GM21737 (cell line): ENCODE results near the gene TEDC1.

ENCODE experiments used
- ATAC-seq: cut with Tn5 transposase; IDR thresholded peaks from one replicate; pipeline ENCODE4 v1.9.1; 2021; ENCODE audit warnings: mild to moderate bottlenecking, moderate library complexity; ENCODE audit not compliant: unreplicated experiment

The TEDC1 gene

DNA sequence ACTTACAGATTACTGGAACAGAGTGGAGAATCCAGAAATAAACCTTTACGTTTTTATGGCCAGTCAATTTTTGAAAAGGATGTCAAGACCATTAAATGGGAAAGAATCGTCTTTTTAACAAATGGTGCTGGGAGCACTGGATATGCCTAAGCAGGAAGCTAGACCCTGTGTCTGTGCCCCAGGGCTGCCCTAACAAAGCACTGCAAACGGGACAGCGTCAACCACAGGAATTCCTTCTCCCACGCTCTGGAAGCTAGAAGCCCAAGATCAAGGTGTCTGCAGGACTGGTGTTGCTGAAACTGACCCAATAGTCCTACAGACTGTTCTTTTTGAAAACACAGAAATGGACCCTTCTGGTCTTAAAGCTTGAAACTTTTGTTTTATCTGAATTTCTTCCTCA is 26.1 kb downstream of the TEDC1 start:
- ATAC-seq = no peak

DNA sequence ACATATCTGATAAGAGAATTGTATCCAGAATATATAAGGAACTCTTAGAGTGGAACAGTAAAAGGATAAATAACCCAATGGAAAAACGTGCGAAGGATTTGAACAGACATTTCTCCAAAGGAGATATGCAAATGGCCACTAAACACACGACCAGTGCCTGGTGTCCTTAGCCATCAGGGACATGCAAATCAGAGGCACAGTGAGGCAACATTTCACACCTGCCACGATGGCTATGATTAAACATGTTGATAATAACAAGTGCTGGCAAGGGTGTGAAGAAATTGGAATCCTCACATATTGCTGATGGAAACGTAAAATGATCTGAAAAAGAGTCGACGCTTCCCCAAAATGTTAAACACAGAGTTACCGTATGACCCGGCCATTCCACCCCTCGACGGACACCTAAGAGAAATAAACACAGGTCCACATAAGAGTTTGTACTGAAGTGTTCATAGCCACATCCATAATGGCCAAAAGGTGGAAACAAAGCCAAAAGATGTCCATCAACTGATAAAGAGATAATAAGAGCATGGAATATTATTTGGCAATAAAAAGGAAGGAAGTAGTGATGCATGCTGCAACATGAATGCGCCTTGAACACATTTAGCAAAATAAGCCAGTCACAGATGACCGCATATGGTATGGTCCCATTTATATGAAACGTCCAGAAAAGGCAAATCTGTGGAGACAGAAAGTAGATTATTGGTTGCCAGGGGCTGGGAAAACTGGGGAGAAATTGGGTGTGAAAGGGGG is 29.1 kb downstream of the TEDC1 start:
- ATAC-seq = no peak

DNA sequence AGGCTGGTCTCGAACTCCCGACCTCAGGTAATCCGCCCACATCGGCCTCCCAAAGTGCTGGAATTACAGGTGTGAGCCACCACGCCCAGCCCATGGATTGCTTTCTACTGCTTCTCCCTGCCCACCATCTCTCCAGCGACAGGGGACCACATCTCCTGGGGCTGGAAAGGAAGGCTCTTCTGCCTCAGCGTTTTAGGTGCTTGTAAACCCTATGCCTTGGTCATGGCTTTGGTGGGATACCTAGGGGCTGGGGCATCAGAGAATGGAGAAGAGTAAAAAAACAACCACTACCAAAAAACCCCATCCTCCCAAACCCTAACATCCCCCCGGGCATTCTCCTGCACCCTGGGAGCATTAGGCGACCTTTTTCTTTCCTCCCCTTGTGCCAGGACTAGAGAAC is 34.3 kb downstream of the TEDC1 start:
- ATAC-seq = no peak

DNA sequence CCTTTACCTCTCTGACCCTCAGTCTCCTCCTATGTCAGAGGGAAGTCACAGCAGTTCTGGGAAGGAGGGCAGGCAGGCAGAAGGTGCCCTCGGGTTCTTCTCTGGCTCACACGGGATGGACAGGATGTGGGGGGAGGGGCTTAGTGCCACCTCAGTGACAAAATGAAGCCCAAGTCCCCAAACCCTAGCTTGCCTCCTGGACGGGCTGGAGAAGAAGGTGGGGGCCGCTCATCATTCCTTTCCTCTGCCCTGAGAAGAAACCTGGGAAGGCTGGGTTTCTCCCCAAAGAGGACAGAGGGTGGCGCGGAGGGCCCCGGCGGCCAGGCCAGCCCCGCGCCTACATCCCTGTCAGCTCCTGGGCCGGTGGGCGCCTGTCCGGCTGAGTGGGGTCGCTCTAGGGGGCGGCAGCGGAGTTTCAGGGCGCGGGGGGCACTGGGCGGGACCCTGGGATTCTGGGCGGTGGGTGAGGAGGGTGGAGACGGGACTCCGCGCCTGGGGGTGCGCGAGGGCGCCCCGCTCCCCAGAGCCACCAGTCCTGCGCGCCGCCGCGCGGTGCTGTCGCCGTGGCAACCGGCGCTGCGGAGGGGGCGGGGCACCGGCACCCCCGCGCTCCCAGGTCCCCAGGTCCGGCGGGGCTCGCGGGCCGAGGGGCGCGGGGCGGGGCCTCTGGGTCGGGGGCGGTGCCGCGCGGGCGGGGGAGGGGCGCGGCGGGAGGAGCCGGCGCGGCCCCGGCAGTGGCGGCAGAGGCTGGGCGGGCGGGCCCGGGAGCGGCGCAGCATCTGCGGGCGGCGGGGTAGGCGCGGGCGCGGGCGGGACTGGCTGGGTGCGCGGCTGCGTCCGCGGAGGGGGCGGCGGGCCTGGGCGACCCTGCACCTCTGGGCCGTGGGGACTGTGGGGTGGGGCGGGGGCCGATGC is 35.1 kb downstream of the TEDC1 start, which contains the start of gene TMEM121:
Gene TMEM121 (plus strand): TSS at position 723 of the 915 bp plus-strand sequence. CDS start 2,252 bp downstream, outside the sequence.
- no peak for ATAC-seq

DNA sequence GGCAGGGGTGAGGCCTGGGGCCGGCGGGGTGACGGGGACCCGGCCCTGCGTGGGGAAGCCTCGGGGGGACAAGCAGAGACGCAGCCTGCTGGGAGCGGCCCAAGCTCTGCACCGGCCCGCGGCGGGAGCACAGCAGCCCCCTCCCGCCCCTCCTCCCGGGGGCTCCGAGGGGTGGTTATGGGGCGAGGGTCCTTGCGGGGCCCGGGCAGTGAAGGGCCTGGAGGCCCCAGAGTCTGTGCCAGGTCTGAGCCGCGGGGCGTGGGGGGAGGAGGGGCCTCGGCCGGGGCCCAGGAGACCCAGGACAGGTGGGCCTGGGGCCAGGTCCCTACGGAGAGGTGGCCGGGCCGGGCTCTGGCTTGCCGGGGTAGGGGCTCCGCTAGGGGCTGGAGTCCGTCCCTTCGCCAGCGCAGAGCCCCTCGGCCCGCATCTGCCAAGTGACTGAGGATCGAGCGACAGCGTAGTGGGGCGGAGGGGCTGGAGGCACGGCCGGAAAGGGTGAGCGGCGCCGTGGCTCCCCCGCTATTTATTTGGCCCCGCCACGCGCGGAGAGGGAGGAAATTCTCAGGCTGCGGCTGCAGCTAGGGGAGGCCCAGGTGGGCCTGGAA is 35.8 kb downstream of the TEDC1 start:
- ATAC-seq = no peak

DNA sequence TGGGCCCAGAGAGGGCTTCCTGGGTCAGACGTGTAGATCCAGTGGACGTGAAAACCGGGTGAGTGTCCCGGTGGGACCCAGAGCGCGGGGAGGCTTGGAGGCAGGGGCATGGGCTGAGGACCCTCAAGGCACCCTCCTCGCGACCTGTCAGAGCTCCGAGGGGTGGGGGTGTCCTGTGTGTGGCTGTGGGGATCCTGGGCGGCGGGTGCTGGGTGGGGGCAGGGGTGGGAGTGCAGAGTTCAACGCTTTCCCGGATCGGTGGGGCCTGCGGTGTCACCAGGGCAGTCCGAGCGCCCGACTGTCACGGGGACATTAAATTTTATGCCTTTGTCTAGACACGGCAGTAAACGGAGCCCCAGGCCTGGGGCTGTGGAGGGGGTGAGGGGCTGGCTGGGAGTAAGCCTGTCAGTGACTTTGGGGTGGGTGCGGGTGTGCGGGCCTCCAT is 36.4 kb downstream of the TEDC1 start:
- no peak for ATAC-seq

DNA sequence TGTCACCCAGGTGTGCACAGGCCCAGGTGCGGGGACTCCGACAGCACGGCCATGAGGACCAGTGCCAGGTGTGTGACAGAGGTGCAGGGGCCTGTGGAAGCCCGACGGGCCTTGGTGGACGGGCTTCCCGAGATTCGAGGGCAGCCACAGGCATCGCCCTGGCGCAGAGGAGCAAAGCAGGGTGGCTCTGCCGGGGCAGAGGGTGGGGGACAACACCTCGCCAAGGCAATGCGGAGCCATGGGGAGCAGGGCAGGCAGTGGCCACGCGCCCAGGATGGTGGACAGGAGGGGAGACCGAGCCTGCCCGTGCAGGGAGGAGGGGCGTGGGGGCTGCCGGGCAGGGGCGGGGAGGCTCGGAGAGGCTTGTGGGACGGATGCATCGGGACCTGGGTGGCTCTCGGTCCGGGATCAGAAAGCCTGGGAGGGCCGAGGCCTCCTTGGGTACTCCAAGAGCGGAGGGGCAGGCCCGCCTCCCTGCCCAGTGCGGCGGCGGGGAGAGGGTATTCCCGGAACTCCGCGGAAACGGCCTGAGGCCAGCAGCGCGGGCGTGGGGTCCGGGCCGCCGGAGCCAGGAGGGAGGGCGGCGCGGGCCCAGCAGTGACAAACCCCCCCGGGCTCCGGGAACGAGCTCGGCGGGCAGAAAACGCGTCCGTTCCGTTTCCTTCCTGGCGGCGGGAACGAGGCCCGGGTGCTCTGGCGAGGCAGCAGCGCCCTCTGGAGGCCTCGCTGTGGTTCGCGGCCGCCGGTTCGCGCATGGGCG is 37.0 kb downstream of the TEDC1 start:
- no peak for ATAC-seq

DNA sequence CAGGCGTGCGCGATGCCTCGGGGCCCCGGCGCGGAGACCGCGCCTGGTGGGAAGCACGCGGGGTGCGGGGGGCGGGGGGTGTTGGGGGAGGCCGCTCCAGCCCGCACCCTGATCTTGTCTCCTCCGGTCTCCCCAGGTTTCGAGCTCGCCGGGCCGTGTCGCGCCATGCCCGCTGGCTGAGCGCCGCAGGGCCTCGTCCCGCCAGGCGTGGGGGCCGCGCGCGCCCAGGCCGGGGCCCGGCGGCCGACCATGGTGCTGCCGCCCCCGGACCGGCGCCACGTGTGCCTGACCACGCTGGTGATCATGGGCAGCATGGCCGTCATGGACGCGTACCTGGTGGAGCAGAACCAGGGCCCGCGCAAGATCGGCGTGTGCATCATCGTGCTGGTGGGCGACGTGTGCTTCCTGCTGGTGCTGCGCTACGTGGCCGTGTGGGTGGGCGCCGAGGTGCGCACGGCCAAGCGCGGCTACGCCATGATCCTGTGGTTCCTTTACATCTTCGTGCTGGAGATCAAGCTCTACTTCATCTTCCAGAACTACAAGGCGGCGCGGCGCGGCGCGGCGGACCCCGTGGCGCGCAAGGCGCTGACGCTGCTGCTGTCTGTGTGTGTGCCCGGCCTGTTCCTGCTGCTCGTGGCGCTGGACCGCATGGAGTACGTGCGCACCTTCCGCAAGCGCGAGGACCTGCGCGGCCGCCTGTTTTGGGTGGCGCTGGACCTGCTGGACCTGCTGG is 37.7 kb downstream of the TEDC1 start:
- no peak for ATAC-seq

DNA sequence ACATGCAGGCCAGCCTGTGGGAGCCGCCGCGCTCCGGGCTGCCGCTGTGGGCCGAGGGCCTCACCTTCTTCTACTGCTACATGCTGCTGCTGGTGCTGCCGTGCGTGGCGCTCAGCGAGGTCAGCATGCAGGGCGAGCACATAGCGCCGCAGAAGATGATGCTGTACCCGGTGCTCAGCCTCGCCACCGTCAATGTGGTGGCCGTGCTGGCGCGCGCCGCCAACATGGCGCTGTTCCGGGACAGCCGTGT is 38.2 kb downstream of the TEDC1 start:
- no peak for ATAC-seq

DNA sequence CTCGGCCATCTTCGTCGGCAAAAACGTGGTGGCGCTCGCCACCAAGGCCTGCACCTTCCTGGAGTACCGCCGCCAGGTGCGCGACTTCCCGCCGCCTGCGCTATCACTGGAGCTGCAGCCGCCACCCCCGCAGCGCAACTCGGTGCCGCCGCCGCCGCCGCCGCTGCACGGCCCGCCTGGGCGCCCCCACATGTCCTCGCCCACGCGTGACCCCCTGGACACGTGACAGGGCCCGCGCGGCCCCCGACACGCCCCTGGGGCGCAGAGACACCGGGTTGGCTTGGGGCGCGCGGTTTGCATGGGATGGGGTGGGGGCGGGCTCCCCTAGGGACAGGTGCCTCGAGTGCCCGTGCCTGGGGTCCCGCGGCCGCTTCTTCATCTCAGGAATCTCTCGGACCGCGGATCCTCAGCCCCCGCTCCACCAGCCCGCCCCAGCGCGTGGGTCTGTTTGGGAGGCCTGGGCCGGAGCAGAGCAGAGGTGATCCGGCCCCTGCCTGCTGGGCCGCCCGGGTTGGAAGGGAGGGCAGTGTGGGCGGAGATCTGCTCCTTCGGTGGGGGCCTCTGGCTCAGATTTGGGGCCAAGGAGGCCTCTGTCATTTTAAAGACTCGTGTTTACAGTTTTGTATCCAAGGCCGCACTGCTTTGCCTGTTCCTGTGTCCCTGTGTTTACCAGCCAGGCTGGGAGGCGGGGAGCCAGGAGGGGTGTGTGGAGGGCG is 38.7 kb downstream of the TEDC1 start:
- no peak for ATAC-seq

DNA sequence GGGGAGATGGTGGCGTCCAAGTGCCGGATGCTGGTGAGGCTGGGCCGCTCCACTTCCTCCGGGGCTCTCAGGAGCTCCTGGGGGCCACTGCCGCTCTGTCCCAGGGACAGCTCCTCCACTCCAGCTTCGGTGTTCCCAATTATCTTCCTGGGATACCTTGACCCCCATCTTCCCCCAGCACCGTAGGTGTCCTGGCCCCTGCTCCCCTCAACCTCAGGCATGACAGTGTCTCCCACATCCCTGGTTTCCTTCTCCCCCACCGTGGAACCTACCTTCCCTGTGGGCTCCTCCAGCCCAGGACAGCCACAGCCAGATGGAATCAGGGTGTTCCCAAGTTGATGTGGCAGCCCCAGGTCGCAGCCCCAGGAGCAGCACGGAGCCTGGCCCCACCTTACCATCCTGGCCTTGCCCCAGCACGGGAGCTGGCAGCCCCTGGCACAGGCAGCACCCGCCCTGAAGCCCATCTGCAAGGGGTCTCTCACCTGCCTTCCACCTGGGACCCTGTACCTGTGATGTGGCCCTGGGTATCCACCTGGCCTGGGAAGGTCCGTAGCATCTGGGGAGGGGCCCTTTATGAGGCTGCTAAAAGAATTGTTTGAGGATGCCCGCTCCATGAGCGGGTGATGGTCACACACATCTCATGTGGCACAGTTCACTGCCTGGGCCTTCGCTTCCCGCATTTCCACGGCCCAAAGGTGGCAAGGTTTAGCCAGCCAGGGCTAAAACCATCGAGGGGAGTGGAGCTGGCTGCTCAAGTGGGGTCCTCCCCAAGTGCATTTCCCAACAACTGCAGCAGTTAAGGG is 39.4 kb downstream of the TEDC1 start:
- no peak for ATAC-seq

DNA sequence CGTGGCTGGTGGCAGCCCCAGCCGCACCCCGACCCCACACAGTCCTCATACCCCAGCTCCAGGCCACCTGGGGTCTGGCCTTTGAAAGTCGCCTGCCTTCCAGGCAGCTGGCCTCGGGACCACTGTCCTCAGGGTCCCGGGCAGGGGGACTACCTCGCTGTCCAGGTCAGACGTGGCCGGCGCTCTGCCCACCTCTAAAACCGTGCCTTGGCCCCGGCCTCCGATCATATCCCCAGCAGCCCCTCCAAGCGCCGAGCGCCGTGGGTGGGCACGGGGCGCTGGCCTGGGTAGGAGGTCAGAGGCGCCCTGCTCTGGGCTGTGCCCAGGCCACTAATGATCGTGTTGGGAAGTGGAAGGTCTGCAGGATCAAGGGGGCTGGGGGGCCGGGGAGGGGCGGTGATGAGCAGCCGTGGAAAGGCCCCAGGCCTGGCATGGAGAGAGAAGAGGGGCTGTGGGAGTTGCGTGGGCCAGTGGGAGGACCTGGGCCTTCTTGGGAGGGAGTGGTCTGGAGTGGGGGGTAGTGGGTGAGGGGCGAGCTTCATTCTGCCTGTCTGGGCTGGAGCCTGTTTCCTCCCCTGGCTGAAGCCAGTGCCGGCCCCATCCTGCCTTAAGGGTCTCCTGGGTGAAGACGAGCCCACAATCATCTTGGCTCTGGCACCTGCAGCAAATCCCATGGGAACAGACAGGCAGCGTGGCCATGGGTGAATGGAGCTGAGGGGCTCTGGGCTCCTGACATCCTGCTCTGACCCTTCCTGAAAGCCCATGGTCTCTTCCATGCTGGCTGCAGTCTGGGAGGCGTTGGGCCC is 40.2 kb downstream of the TEDC1 start:
- no peak for ATAC-seq

DNA sequence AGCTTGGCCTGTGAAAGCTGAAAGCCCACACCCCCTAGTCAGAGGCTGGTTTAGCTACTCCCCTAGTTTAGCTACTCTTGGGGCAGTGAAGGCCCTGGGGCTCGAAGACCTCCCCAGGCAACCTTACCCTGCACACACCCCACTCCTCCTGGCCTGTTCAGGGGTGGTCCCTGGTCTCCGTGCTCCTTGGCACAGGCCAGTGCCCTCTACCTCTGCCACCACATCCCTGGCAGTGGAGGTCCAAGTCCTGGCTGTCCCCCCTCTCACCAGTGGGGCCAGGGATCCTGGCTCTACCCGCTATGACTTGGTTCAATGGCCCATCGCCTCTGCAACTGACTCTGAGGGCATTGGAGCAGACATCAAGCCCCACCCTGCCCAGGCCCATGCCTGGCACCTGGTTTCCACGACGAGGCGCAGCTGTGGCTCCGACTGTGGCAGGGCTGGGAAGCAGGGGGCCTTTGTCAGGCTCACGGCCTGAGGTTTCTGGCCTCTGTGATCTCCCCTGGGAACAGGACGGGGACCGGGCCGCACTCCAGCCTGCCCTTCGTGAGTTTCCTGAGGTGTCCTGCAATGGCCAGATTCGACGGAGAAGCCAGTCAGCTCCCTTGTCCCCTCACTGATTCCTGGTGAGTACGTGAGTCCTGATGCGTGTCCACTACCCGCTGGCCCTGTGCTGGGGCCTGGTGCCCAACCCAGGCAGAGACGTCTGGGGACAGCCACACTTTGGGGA is 41.0 kb downstream of the TEDC1 start:
- ATAC-seq = no peak

DNA sequence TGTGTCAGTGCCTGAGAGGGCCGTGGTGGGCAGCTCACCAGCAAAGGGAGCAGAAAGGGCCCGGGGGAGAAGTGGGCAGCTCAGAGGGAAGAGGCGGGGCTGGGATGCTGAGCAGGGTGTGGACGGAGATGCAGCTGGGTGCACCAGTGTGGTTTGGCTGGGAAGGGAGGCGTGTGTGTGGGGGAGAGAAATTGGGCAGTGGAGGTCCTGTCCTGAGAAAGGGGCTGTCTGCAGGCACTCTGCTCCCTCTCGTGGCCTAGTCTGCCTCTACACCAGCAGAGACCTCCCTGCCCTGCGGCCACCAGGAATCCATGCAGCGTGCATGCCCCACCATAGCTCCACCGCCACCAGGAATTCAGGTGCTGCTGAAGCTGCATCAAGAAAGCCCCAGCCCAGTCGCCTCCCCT is 41.7 kb downstream of the TEDC1 start:
- ATAC-seq = no peak

DNA sequence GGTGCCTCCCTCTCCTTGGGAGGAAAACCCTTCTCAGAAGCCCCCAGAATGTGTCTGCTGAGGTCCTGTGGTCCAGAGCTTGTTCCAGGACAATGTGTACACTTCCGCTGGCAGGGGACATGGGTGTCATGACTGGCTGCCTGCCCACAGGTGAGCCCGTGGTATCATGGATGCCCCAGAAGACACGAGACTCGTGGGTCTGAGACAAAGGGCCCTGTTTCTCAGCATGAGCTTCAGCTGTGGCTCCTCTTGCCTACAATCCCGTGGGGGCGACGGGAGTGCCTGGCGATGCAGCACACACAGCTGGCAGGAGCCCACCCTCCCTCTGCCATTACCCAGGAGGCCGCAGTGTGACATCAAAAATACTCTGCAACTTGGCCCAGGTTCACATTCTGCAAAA is 42.3 kb downstream of the TEDC1 start:
- ATAC-seq = no peak

DNA sequence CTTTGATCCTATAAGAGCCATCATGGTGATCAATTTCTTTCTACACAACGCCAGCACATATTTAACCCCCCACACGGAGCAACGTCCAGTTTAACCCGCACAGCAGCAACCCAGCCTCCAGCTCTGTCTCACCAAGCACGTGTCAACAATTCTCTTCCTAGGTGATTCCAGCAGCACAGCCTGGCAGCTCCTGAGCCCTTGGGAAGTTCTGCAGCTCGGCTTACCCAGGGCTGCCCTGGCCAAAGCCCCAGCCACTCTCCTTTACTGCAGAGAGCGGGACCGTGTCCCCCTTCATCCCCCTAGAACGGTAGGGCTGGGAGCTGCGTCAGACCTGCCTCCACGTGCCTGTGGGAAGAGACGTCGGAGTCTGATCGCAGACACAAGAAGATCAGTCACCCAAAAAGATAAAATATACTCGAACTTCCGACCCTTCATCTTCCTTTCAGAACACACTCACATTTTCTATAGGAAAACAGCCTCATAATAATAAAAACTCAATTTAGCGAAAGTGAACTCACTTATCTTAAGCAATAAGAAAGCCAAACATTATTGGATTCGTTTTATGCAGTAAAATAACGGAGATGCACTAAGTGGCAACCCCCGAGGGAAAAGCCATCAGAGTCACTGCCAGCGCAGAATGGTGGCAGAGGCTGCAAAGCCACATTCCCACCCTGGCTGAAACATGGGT is 42.9 kb downstream of the TEDC1 start:
- ATAC-seq = no peak

DNA sequence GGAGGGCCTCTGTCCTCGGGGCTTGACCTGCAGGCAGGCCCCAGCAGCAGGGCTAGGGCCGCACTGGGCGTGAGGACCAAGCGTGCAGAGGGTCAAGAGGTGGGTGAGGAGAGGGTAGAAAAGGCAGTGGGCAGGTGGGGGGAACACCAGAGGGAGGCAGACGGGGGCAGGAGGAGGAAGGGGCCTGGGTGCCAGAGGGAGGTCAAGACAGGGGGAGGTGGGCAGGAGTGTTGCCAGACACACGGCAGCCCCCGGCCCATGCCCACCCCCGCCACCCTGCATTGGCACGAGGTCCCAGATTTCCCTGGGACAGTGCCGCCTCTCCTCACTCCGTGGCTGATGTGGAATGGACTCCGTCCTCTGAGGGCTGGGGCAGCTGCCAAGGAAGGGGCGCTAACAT is 43.5 kb downstream of the TEDC1 start:
- no peak for ATAC-seq
